Measurements from ENCODE around the gene HMHB1. TPM values are rescaled to one million over a fixed set of nuclear protein-coding genes. Genes with fewer than 3 reads are reported as not detected.

Gene HMHB1
- total and polyA plus RNA-seq, 8 donors, result not detected

DNA sequence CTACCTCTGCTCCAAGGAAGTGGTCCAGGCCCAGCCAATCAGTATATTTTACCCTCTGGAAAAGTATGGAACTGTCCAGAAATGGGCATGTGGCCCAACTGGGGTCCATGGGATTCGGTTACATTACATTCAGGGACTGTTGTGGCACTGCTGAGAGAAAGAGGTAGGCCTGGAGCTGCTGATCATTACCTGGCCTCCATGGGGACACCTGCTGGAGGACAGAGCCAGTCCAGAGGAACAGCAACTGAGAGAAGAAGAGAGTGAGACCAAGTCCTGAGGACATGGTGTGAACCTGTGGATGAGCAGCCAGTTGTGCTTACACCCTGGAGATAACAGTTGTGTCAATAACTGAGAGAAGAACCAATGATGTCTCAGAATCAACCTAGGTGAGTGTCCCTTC, 48.2 kb downstream of the HMHB1 start:
- TF ChIP-seq CTCF (IDR thresholded peaks at IDR 0.05), result no peak
- Histone ChIP-seq H3K36me3 (no peaks in the 10 kb centered on the region), H3K9me3 (no peaks in the 10 kb centered on the region), H3K4me3 (no peak overlapping the region), H3K27ac (no peak overlapping the region), H3K27me3 (no peaks in the 10 kb centered on the region), H3K4me1 (no peaks in the 10 kb centered on the region)
- intact Hi-C loops (cut with DNase I), result no loop called here
- WGBS, 2 donors, result 86 to 87% methylated on average over 1 of the region's 1 CpG
- DNase-seq, result no peak
- FAIRE-seq, result no peak
- no peak for ATAC-seq

DNA sequence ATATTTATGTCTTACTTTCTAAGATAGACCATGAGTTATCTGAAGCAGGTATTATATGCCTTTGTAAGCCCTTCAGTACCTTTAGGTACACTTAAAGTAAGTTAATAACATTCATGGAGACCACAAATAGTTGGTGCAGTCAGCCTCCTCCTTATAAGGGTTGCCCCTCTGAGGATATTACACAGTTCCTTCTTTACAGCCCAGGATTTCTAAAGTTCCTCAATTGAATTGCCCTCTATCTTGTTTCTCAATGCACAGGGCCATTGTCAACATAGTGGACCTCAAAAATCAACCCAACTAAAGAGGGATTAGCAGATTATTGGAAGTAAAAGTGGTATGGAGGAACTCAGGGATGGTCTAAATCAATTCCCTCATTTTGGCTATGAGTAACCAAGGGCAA, 50.3 kb downstream of the HMHB1 start:
- Histone ChIP-seq H3K36me3 (no peaks in the 10 kb centered on the region), H3K27me3 (no peaks in the 10 kb centered on the region), H3K27ac (no peak overlapping the region), H3K4me1 (no peaks in the 10 kb centered on the region), H3K4me3 (no peak overlapping the region), H3K9me3 (no peaks in the 10 kb centered on the region)
- ATAC-seq (no peak), DNase-seq (no peak), FAIRE-seq (no peak)
- no peak for TF ChIP-seq CTCF (IDR thresholded peaks at IDR 0.05)
- intact Hi-C loops (cut with DNase I), result no loop called here

DNA sequence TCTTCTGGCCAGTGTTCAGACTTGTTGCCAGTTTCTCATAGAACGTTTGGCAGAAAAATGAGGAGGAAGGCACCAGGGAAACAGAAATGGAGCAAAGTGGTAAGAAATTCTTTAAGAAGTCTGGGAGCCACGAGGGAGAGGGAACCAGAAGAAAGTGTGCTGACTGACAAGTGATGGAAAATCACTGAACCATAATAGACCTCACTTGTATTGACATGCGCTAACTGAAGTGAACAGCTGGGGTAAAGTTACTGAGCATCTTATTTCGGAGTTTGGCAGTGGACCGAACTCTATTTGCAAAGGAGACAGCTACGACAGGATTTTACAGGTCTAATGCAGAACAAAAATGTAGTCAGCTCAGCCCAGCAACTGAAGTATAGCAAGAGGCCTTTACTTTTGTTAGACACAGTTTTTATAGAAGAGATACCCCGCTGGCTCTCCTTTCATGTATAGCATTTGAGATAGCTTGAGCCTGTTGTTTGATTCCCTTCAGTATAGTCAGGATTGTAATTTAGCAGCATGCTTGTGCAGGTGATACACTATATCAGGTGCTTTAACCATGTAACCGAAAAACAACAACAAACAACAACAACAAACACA, 53.6 kb downstream of the HMHB1 start:
- no peaks in the 10 kb centered on the region for H3K4me1 ChIP-seq
- FAIRE-seq (no peak), DNase-seq (no peak), ATAC-seq (no peak)
- intact Hi-C loops (cut with DNase I), result no loop called here
- H3K36me3 ChIP-seq, result no peaks in the 10 kb centered on the region
- H3K27ac ChIP-seq, result no peak overlapping the region
- WGBS, 2 donors, result 58 to 64% methylated on average over 8 of the region's 8 CpGs
- no peaks in the 10 kb centered on the region for H3K27me3 ChIP-seq
- no peak overlapping the region for H3K4me3 ChIP-seq
- no peak for TF ChIP-seq CTCF (IDR thresholded peaks at IDR 0.05)
- no peaks in the 10 kb centered on the region for H3K9me3 ChIP-seq

All from pancreas (tissue), 10 donors.